IPS-NIHi7 (cell line): Measurements from ENCODE around the gene PTDSS2.

ENCODE experiments used
- DNase-seq: peaks from one replicate; pipeline ENCODE4 v3.0.0; 2012; ENCODE audit warnings: mixed read lengths; ENCODE audit errors: extremely low spot score

PTDSS2 gene

GRCh38 chr11:490186-490929 lies 40.3 kb downstream of the PTDSS2 start:
- no peak for DNase-seq

- DNase-seq = no peak
These were observed 40.8 kb downstream of the PTDSS2 start for GRCh38 chr11:490930-491260.

- DNase-seq = no peak
These were observed 41.3 kb downstream of the PTDSS2 start for GRCh38 chr11:491358-491757.

GRCh38 chr11:492427-493226 lies 42.5 kb downstream of the PTDSS2 start:
- no peak for DNase-seq

- DNase-seq = no peak
These were observed 44.9 kb downstream of the PTDSS2 start for GRCh38 chr11:494761-495536.

GRCh38 chr11:495537-495931 lies 45.5 kb downstream of the PTDSS2 start:
- no peak for DNase-seq

- DNase-seq = no peak
These were observed 46.9 kb downstream of the PTDSS2 start for GRCh38 chr11:496834-497564.

GRCh38 chr11:497565-498296 lies 47.7 kb downstream of the PTDSS2 start:
- no peak for DNase-seq

GRCh38 chr11:498297-499181 lies 48.5 kb downstream of the PTDSS2 start:
- no peak for DNase-seq

GRCh38 chr11:499201-500076 lies 49.4 kb downstream of the PTDSS2 start:
- no peak for DNase-seq

- peak; percentile 8 for DNase-seq
These were observed 51.1 kb downstream of the PTDSS2 start for GRCh38 chr11:501001-501682.

GRCh38 chr11:501683-502287 lies 51.7 kb downstream of the PTDSS2 start:
- no peak for DNase-seq

GRCh38 chr11:502288-503178 lies 52.5 kb downstream of the PTDSS2 start:
- peak; percentile 8 for DNase-seq

GRCh38 chr11:503179-503981 lies 53.3 kb downstream of the PTDSS2 start:
- DNase-seq = no peak

GRCh38 chr11:504053-504993 lies 54.2 kb downstream of the PTDSS2 start:
- DNase-seq = peak; percentile 53
